ENCODE results near the gene ZRANB2.

Gene ZRANB2

DNA sequence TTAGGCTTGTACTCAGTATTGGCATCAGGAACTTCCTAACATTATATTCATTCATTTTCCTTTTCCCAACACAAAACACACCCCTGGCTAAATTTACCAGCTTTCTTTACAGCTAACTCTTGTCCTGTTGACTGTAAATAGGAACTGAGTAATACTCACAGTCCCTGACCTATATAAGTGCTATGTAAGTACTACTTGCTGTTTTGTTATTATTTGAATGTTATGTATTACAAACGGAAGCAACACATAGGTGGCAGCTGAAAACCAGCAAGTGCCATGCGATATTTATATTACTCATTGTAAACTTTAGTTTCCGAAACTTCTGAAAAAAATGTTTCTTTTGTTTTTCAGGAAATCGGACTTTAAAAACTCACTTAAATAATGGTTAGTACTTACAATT lies 54.7 kb downstream of the ZRANB2 start:
- DNase-seq, result no peak

DNA sequence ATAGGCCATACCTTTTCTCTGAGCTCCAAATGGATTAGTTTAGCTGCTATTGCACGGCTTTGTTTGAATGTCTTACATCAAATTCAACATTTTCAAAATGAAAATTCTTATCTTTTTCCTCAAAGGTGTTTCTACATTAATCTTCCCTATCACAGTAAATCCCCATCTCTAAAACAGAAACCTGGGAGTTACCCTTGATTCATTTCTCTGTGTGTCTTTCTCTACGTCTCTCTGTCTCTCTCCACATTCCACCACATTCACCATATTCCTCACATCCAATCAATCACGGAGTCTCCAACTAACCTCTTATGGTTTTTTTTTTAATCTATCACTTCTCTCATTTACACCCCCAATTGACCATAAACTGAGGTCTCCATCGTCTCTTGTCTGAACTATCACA lies 57.3 kb downstream of the ZRANB2 start:
- no peak for DNase-seq

DNA sequence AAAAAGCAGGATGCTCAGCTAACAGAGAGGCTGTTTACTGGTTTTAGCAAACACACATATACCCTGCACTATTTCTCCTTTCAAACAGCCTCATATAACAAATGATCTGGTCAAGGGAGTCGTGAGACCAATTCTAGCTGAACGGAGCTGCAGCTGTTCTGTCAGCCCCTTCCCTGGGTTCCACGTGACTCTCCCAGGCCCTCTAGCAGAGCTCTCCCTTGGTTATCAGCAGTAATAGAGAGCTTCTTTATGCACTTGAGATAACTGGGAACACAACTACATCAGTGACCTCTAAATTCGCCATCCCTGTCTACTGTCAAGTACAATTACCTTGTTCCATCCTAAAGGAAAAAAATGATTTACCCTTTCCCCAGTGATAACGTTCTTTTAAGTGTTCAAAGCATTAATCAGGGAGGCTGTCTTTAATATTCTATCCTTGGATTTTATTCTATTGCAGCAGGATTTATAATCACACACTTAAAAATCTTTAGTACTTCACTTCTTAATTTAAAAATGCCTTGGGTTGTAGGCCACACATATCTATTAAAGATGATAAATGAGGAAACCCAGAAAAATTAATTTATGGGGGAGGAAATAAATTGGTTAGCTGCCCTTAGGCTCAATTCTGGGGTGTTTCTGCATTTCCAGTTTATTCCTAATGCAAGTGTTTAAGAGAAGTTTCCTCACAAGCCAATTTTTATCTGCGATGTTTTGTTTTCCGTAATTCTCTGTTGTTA lies 61.4 kb downstream of the ZRANB2 start:
- DNase-seq, result peak; percentile 4

DNA sequence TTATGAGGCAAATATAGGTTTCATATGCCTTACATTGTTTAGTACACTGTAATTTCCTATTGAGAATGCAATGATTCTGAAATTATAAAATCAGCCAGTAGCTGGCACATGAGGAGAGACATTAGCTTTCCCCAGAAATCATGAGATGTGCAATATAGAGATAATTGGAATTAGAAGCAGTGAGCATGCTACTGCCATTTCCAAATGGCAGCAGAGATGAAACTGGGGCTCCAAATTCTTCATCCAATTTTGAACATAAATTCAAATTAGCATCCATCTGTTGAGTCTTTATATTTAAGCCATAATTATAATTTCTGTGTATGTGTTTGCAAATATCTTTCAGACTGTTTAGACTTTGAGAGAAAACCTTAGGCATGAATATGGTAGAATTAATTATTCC lies 62.0 kb downstream of the ZRANB2 start:
- no peak for DNase-seq

DNA sequence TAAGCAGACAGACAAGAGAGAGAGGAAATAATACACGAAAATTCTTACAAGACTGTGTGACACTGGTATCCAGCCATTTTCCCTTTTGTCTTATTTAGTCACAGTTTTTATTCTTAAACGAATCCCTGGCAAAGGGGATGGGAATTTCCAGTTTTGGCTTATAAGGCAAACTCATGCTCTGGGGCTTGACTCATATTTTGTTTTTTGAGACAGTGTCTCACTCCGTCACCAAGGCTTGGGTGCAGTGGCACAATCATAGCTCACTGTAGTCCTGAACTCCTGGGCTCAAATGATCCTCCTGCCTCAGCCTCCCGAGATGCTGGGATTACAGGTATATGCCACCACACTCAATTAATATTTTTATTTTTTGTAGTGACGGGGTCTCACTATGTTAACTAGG lies 65.1 kb downstream of the ZRANB2 start:
- no peak for DNase-seq

DNA sequence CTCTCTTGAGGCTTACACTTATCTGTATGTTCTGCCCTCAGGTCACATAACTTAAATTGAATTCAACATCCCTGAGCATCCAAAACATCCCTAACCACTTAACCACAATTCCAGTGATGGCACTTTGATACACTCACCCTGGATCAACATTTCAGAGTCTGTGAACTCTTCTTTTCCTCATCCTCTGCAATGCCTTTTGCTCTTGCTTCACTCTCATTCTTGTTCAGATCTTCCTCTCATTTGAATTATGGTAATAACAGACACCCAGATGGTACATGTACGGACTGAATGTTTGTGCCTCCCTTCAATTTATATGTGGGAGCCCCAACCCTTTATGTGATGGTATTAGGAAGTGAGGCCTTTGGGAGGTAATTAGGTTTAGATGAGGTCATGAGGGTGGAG lies 66.7 kb downstream of the ZRANB2 start:
- no peak for DNase-seq

Data from midbrain (tissue), 1 donor.